GM12892 (cell line): ENCODE data around the gene SLC22A5.

Source experiments
- DNase-seq: peaks from one replicate; pipeline ENCODE4 v3.0.0; 2011; ENCODE audit not compliant: insufficient read length
- FAIRE-seq: peaks from 2 replicates; lab custom pipeline; 2011; peaks lifted over from hg19 to GRCh38; lab: Jason Lieb, UNC
- POLR2A ChIP-seq: IDR thresholded peaks from 2 replicates; pipeline ENCODE4 v1.6.1; 2011; ENCODE audit warnings: low read depth, low read length, control low read depth
- POLR2AphosphoS5 ChIP-seq: IDR thresholded peaks from 2 replicates; pipeline ENCODE4 v1.6.1; 2011; ENCODE audit warnings: low read depth, low read length, control low read depth
- TAF1 ChIP-seq: IDR thresholded peaks from 2 replicates; pipeline ENCODE4 v1.6.1; 2011; ENCODE audit warnings: low read depth, mild to moderate bottlenecking, control low read depth, low read length, borderline replicate concordance

SLC22A5 gene

DNA sequence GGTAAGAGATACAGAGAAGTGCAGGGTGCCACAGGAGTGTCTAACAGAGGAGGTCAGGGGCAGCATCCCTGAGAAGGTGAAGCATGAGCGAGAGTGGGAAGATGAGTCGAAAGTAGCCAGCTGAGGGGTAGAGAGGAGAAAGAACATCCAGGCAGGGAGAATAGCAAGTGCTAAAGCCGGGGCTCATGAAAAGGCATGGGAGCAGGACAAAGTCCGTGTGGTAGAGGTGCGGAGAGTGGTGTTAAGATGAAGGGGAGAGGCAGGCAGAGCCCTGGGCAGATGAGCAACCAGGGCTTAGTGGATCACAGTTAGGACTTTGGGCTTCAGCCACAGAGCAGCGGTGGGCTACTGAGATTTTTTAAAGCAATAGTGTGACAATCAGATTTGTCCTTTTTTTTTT, 10.5 kb downstream of the SLC22A5 start:
- TF ChIP-seq TAF1: no peak
- no peak for TF ChIP-seq POLR2AphosphoS5
- TF ChIP-seq POLR2A: no peak
- no peak for FAIRE-seq
- no peak for DNase-seq

DNA sequence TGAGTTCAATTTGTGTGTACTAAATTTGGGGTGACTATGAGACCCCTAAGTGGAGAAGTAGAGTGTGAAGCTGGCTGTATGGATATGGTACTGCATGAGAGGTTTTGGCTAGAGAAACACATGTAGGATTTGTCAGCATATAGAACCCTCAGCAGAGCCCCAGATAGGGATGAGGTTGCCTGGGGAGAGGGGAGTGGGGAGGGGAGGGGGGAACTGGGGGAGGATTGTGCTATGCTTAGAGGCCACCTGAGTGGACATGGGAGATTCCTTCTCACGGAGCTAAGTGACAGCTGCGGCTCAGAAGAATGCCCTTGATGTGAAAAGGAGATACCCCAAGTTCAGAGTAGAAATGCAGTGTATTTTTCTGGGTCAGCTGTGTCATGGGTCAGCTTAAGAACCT, 11.2 kb downstream of the SLC22A5 start:
- DNase-seq (no peak), FAIRE-seq (no peak)
- no peak for TF ChIP-seq POLR2AphosphoS5
- TF ChIP-seq TAF1: no peak
- TF ChIP-seq POLR2A: no peak

DNA sequence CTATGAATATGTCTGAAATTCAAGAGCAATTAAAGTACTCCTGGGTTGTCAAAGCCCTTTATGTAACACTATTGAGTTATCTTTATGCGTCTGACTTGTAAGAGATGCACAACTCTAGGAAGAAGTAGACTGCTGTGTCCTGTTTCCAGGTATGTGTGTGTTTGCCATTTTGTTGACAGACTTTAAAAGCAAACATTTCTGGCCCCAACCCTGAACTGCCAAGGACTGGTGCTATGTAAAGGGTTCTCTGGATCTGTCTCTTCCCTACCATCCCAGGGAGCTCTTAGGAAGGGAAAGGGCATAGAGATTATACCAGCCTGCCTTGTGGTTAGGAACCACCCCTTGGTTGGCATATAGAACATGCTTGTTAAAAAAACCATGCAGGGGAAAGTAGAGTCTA, 12.1 kb downstream of the SLC22A5 start:
- FAIRE-seq (no peak), DNase-seq (no peak)

DNA sequence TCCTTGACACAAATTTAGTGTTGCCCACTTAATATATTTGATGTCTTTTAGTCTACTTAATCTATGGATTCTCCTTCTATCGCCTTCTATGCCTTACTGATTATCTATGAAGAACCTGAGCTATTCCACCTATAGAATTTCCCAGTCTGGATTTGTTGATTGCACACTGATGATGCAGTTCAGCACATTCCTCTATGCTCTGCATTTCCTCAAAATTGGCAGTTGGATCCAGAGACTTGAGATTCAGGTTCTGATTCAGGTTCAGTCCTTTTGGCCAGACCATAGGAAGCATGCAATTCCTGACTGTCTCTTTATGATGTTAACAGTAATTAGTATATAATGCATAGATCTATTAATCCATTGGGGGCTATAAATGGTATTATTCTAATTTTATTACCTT, 13.8 kb downstream of the SLC22A5 start:
- FAIRE-seq: no peak
- TF ChIP-seq POLR2A (no peak), POLR2AphosphoS5 (no peak), TAF1 (no peak)

More for the DNA sequence above, 12.1 kb downstream of the SLC22A5 start:
- no peak for TF ChIP-seq POLR2AphosphoS5
- TF ChIP-seq POLR2A: no peak
- no peak for TF ChIP-seq TAF1

DNA sequence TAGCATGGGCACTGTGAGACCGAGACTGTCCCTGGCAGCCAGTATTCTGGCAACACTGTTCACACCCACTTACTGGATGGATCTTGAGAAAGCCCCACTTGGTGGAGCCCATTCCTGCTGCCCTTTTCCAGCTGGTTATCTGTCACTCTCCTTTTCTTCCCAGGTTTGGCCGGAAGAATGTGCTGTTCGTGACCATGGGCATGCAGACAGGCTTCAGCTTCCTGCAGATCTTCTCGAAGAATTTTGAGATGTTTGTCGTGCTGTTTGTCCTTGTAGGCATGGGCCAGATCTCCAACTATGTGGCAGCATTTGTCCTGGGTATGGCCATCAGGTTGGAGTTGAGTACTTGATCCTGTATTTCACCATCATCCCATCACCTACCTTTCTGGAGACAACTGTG, 14.5 kb downstream of the SLC22A5 start:
- DNase-seq (no peak), FAIRE-seq (no peak)
- no peak for TF ChIP-seq POLR2A
- TF ChIP-seq POLR2AphosphoS5: no peak
- TF ChIP-seq TAF1: no peak

More for the DNA sequence above, 13.8 kb downstream of the SLC22A5 start:
- DNase-seq: no peak

DNA sequence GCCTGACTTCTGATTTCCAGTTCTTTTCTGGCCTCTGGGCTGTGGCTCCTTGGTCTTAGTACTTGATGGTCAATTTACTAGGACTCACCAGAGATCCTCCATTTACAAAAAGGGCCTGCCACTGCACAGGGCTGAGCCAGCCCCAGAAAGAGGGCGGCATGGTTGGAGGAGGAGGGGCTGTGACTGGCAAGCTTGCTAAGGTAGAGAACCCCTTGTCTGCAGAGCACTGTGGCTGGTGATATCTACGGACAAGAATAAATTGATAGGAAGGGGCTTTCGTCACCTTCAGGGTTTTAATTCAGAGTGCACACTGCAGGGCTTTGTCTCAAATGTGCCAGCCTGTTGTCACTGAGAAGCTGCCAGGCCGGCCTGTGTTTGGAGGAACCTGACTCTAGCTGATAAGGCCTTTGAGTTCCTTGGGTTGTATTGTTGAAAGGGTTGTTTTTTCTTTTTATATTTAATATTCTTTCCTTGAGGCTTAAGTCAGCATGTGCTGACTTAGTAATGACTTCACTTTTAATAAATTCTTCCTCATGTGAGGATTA, 15.1 kb downstream of the SLC22A5 start:
- TF ChIP-seq POLR2A: no peak
- DNase-seq (no peak), FAIRE-seq (no peak)

DNA sequence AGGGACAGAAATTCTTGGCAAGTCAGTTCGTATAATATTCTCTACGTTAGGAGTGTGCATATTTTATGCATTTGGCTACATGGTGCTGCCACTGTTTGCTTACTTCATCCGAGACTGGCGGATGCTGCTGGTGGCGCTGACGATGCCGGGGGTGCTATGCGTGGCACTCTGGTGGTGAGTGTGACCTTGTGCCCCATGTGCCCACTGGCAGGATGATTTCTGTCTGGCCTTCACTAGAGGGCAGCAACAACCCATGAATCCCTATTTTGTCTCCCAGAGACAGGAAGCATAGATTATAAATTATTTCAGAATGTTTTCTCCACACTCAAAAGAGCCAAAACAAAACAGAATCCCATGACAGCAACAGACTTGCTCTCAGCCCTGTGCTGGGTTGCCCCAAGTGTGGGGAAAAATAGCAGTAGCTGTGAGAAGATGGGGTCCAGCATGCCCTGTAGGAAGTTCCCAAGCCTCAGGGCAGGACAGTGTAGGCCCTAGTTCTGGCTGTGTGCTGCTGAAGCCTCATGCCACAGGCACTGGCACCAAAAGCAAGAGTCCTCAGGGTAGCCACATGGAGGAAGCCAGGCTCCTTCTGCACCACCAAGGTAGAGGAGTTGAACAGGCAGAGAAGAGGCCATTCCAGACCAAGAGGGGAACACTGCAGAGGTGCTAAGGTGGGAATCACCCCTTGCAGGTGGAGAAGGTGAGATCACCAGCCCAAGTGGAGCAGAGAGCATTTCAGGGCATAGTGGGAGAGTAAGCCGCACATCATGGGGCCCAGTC, 16.0 kb downstream of the SLC22A5 start:
- DNase-seq (peak; percentile 35), FAIRE-seq (peak; percentile 90)
- TF ChIP-seq POLR2A (no peak), TAF1 (no peak)

DNA sequence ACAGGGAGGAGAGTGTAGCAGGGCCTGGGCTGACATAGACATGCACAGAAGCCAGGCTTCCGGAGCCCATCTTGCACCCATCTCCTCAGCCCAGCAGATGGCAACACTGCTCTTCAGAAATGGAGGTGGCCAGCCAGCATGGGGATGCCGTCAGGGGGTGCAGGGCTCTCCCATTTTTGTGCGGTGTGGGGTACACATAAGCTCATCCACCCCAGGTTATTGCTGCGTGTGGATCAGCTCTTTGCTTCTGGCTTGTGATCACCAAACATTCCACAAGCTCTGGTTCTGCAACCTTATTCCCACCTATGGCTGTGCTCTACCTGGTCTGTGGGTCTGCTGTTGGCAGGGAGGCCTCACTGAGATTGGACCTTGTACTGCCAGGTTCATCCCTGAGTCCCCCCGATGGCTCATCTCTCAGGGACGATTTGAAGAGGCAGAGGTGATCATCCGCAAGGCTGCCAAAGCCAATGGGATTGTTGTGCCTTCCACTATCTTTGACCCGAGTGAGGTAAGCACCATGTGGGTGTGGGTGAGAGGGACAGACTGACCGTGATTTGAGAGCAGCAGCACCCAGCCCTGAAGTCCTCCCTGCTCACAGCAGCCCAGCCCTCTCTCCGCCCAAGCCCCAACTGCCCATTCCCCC, 17.3 kb downstream of the SLC22A5 start:
- peak; percentile 79 for FAIRE-seq
- peak; percentile 66 for DNase-seq
- TF ChIP-seq POLR2A: no peak
- no peak for TF ChIP-seq POLR2AphosphoS5
- TF ChIP-seq TAF1: no peak

DNA sequence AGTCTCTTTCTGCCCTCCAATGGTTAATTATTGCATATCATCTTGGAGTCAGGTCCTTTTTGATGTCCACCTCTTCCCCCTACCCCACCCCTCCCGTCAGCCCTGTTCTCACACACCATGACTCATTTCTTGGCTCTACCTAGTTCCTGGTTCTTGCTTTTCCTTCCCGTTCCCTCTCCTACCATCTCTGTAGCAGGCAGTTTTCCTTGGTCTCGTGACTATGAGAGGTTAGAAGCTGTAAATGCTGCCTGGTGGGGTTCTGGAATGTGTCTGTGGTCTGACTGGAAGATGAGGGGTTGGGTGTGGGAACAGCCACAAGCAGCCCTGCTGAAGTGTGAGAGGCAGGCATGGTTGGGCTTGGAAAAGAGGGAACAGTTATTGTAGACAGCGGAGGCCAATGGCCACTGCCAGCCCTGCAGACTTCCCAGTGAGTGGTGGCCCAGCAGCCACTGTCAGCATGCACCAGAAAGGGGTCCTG, 18.2 kb downstream of the SLC22A5 start:
- FAIRE-seq: no peak
- TF ChIP-seq TAF1 (no peak), POLR2AphosphoS5 (no peak), POLR2A (no peak)

DNA sequence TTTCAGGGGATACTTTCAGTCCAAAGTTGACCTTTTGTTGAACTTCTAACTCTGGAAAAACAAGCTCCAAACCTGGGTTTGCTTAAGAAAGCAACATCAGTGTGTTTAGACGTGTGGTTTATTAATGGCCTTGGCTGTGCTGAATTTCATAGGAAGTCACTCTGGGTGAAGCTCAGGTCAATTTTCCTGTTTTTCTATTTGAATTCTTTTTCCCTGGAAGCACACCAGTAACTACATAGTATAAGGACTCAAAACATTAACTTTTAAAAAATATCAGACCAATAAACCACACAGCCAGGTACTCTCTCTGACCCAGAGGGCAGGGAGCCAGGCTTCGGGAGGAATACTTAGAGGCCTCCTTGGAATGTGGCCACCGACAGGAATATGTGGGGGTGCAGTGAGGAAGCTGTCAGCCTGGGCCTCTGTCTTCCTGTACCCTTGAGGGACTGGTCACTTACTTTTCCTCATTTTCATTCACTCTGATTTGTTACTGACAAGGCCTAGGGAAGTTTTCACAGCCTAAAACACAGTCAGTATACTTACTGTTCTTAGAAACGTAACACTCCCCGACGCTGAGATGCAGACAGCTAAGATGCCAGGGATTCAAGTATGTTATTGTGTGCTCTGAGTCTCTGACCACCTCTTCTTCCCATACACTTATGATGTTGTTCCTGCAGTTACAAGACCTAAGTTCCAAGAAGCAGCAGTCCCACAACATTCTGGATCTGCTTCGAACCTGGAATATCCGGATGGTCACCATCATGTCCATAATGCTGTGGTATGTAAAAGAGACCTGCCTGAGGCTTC, 18.9 kb downstream of the SLC22A5 start:
- no peak for TF ChIP-seq POLR2AphosphoS5
- no peak for TF ChIP-seq TAF1
- TF ChIP-seq POLR2A: no peak
- no peak for DNase-seq
- FAIRE-seq: peak; percentile 30

More for the DNA sequence above, 18.2 kb downstream of the SLC22A5 start:
- DNase-seq: no peak

DNA sequence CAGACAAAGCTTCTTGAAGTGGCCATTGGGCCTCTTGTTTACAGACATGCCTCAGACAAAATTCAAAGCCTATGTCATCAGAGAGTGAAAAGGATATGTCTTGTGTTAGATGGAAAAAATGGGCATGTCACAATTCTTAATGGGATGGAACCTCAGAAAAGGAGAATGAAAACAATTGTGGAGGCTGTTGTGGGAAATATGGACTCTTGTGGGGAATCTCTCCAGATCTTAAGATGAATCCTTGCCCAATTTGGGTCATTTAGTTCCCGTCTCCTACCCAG, 19.5 kb downstream of the SLC22A5 start:
- DNase-seq: no peak
- TF ChIP-seq TAF1: no peak
- no peak for TF ChIP-seq POLR2AphosphoS5
- TF ChIP-seq POLR2A: no peak
- no peak for FAIRE-seq
